A673 (cell line): ENCODE measurements around the gene CMC2.

Experiments
- CTCF ChIP-seq: fragments of 300-800, 200-600 bp; sonication (generic); conservative IDR thresholded peaks from 2 replicates; pipeline ENCODE4 v1.5.1; 2017; ENCODE audit warnings: low read depth, mild to moderate bottlenecking, antibody characterized with exemption, low read length, moderate library complexity, mixed read lengths
- EZH2 ChIP-seq: fragments of 200-600 bp; sonication (generic); IDR thresholded peaks from 2 replicates; pipeline ENCODE4 v1.6.1; 2017; ENCODE audit warnings: borderline replicate concordance, low read depth, mild to moderate bottlenecking, mixed read lengths, antibody characterized with exemption, low read length; ENCODE audit not compliant: poor library complexity, severe bottlenecking

DNA sequence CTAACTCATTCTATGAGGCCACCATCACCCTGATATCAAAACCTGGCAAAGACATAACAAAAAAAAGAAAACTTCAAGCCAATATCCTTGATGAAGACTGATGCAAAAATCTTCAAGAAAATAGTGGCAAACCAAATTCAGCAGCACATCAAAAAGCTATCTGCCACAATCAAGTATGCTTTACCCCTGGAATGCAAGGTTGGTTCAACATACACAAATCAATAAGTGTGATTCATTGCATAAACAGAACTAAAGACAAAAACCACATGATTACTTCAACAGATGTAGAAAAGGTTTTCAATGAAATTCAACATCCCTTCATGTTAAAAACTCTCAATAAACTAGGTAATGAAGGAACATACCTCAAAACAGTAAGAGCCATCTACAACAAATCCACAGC lies 48.4 kb downstream of the CMC2 start:
- TF ChIP-seq CTCF (no peak), EZH2 (no peak)
